GM12878 (cell line): Measurements from ENCODE around the gene MGAT4C. TPM values are rescaled to one million over a fixed set of nuclear protein-coding genes. Genes with fewer than 3 reads are reported as not detected.

Experiments
- ATAC-seq: fragments of 200-7000 bp; cut with Tn5 transposase; 3 replicates; pipeline ENCODE4 v1.9.1; 2020; ENCODE audit warnings: mild to moderate bottlenecking, moderate library complexity
- BruUV-seq: library from RNA; stranded (reverse); fragments of 400-500 nt; replicated peaks from 2 replicates; lab custom pipeline; 2021; lab: Mats Ljungman, UMichigan
- CTCF ChIA-PET: fragments of 300-600 bp; sonication (Branson Sonifier 250); formaldehyde crosslinking; extraction: SDS; loops from one replicate; lab custom pipeline; 2021; ENCODE audit warnings: inconsistent platforms; lab: Yijun Ruan, JAX
- POLR2A ChIA-PET: fragments of 350-600 bp; formaldehyde crosslinking; extraction: SDS; loops from one replicate; lab custom pipeline; 2021; ENCODE audit warnings: inconsistent platforms; lab: Charles Lee
- RAD21 ChIA-PET: fragments of 300-600 bp; sonication (Branson Sonifier 250); formaldehyde crosslinking; loops from one replicate; lab custom pipeline; 2023; ENCODE audit warnings: antibody characterized with exemption; ENCODE audit not compliant: unreplicated experiment; lab: Charles Lee
- SMC1A ChIA-PET: fragments of 300-600 bp; sonication (Branson Sonifier 250); formaldehyde crosslinking; loops from one replicate; lab custom pipeline; 2023; ENCODE audit not compliant: unreplicated experiment, uncharacterized antibody; lab: Charles Lee
- DNase-seq: peaks from one replicate; pipeline ENCODE4 v3.0.0-alpha.2; 2011; ENCODE audit warnings: low read depth, low spot score
- FAIRE-seq: peaks from 3 replicates; lab custom pipeline; 2011; peaks lifted over from hg19 to GRCh38; lab: Jason Lieb, UNC
- H2AFZ ChIP-seq: 2 replicates; pipeline ENCODE4 v1.6.0; 2011; ENCODE audit warnings: low read depth, low read length, control low read depth; ENCODE audit not compliant: control insufficient read depth
- H3K27ac ChIP-seq: 2 replicates; pipeline ENCODE4 v1.5.1; 2011; ENCODE audit warnings: control low read depth; ENCODE audit not compliant: control insufficient read depth, insufficient read depth
- H3K27me3 ChIP-seq, 2 experiments: replicated peaks in 1 of 2; 2 replicates each; pipeline versions ENCODE4 v1.6.0 to v1.6.1; 2011; ENCODE audit warnings: low read length in 1 of 2; ENCODE audit not compliant: control insufficient read depth in 2 of 2, insufficient read depth in 2 of 2
- H3K36me3 ChIP-seq, 2 experiments: 2 replicates each; pipeline ENCODE4 v1.5.1; 2011; ENCODE audit warnings: low read length in 1 of 2; ENCODE audit not compliant: control insufficient read depth in 2 of 2, insufficient read depth in 2 of 2
- H3K4me1 ChIP-seq: 2 replicates; pipeline ENCODE4 v1.6.1; 2011; ENCODE audit warnings: mild to moderate bottlenecking, low read length, moderate library complexity, mixed read lengths; ENCODE audit not compliant: control insufficient read depth, insufficient read depth
- H3K4me2 ChIP-seq: 2 replicates; pipeline ENCODE4 v1.6.0; 2011; ENCODE audit warnings: control low read depth; ENCODE audit not compliant: control insufficient read depth, insufficient read depth
- H3K4me3 ChIP-seq: fragments of 200-600 bp; sonication (generic); 2 replicates; pipeline ENCODE4 v1.5.1; 2016
- H3K79me2 ChIP-seq: 2 replicates; pipeline ENCODE4 v1.6.0; 2011; ENCODE audit warnings: low read length; ENCODE audit not compliant: control insufficient read depth, insufficient read depth
- H3K9ac ChIP-seq: 2 replicates; pipeline ENCODE4 v1.8.0; 2011; ENCODE audit warnings: low read length, control low read depth, mixed read lengths; ENCODE audit not compliant: control insufficient read depth, insufficient read depth
- H3K9me3 ChIP-seq: replicated peaks from 3 replicates; pipeline ENCODE4 v1.5.1; 2011; ENCODE audit warnings: mild to moderate bottlenecking, low read length; ENCODE audit not compliant: control insufficient read depth, insufficient read depth
- H4K20me1 ChIP-seq: 2 replicates; pipeline ENCODE4 v1.6.0; 2011; ENCODE audit not compliant: control insufficient read depth, insufficient read depth
- BRCA1 ChIP-seq: IDR thresholded peaks from 2 replicates; pipeline ENCODE4 v1.6.1; 2011; ENCODE audit warnings: low read depth, low read length, improper control_type of control experiment
- CHD4 ChIP-seq: fragments of 200-600 bp; sonication (generic); IDR thresholded peaks from 2 replicates; pipeline ENCODE4 v1.6.1; 2016; ENCODE audit warnings: mild to moderate bottlenecking
- EED ChIP-seq: sonication (generic); IDR thresholded peaks from 2 replicates; pipeline ENCODE4 v1.6.1; 2016; ENCODE audit warnings: antibody characterized with exemption, low read depth
- GABPA ChIP-seq: IDR thresholded peaks from 2 replicates; pipeline ENCODE4 v1.6.1; 2014; ENCODE audit warnings: antibody characterized with exemption, low read depth, mild to moderate bottlenecking, inconsistent platforms
- HDGF ChIP-seq: fragments of 450-650 bp; IDR thresholded peaks from 2 replicates; pipeline ENCODE4 v1.6.1; 2016; ENCODE audit warnings: antibody characterized with exemption
- NFIC ChIP-seq: IDR thresholded peaks from 2 replicates; pipeline ENCODE4 v1.6.1; 2012; ENCODE audit warnings: low read depth, mild to moderate bottlenecking, inconsistent platforms, low read length, moderate library complexity
- WGBS: methylation state at CpG from one replicate; pipeline ENCODE4 v1.1.6; 2016; ENCODE audit warnings: low lambda C conversion rate; ENCODE audit not compliant: insufficient replicate concordance, insufficient coverage; ENCODE audit errors: missing lambda C conversion rate; 5-methylcytosine and 5-hydroxymethylcytosine counted together
- in situ Hi-C: fragments of 300-500 bp; cut with MboI; formaldehyde crosslinking; loops from 9 replicates; pipeline ENCODE4 v1.14.3; 2018; ENCODE audit warnings: mixed read lengths
- intact Hi-C: fragments of 100-400 bp; cut with micrococcal nuclease; formaldehyde crosslinking; loops from one replicate; pipeline ENCODE4 v1.14.2; 2022; ENCODE audit not compliant: unreplicated experiment
- polyA plus RNA-seq, 11 experiments: library from polyadenylated mRNA; depleted of rRNA in 4 of 11; unstranded in 6 of 11; stranded (reverse) in 5 of 11; fragments of >200 nt; fragmentation: Nextera tagmentation in 4 of 11; fragmentation: Illumina TruSeq in 1 of 11; extraction: Ambion mirVana in 4 of 11; extraction: Trizol in 1 of 11; gene quantifications; 1 replicate in 1 of 11; 2 replicates in 10 of 11; pipeline versions ENCODE4 v1.2.1 to v1.2.3, GENCODE V29; 2011 to 2016; ENCODE audit warnings: inconsistent platforms in 2 of 11, missing spikeins in 2 of 11, low read depth in 1 of 11
- total RNA-seq, 4 experiments: library from RNA; depleted of rRNA in 3 of 4; stranded (reverse); fragments of >200 nt in 3 of 4; fragmentation: Illumina TruSeq in 1 of 4; extraction: Trizol in 1 of 4; gene quantifications; 2 replicates each; pipeline versions ENCODE4 v1.2.1 to v1.2.3, GENCODE V29; 2013 to 2021
- TF ChIP-seq, protein P1 (sequence below): fragments of 450-650 bp; formaldehyde crosslinking; IDR thresholded peaks from 2 replicates; pipeline ENCODE4 v1.5.0; 2022; ENCODE audit warnings: mild to moderate bottlenecking, missing genetic modification characterization

The MGAT4C gene
- total and polyA plus RNA-seq, 10 of the 15 experiments (the other 5 are each of a cell fraction or from before 2014, with no cell fraction given): not detected

DNA sequence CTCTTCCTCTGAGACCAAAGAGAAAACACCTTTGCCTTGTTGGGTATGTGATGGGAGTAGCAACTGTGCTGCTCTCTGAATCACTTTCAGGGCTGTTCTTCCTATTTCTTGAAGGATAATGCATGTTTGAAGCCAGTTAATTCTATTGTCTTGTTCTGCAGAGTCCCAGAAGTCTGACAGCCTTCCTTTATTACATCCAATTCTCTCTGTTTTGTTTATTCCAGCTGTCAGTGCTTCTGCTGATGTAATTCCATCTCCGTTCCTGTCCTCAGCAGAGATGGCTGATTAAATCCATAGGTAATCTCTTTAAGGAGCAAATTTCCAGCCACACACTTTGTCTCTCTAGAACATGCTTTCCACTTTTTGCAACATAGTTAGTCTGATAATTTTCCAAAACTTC lies 59.7 kb downstream of the MGAT4C start:
- H3K4me3 ChIP-seq: no peak overlapping the region
- WGBS: 0% methylated on average over 1 of the region's 1 CpG
- POLR2A ChIA-PET: no interaction called here
- ATAC-seq (no peak), DNase-seq (no peak), FAIRE-seq (peak; percentile 38)
- no peaks in the 10 kb centered on the region for H3K79me2 ChIP-seq
- TF ChIP-seq EED (no peak), BRCA1 (no peak), CHD4 (no peak), GABPA (no peak), NFIC (no peak), HDGF (no peak)
- TF ChIP-seq, protein P1, sequence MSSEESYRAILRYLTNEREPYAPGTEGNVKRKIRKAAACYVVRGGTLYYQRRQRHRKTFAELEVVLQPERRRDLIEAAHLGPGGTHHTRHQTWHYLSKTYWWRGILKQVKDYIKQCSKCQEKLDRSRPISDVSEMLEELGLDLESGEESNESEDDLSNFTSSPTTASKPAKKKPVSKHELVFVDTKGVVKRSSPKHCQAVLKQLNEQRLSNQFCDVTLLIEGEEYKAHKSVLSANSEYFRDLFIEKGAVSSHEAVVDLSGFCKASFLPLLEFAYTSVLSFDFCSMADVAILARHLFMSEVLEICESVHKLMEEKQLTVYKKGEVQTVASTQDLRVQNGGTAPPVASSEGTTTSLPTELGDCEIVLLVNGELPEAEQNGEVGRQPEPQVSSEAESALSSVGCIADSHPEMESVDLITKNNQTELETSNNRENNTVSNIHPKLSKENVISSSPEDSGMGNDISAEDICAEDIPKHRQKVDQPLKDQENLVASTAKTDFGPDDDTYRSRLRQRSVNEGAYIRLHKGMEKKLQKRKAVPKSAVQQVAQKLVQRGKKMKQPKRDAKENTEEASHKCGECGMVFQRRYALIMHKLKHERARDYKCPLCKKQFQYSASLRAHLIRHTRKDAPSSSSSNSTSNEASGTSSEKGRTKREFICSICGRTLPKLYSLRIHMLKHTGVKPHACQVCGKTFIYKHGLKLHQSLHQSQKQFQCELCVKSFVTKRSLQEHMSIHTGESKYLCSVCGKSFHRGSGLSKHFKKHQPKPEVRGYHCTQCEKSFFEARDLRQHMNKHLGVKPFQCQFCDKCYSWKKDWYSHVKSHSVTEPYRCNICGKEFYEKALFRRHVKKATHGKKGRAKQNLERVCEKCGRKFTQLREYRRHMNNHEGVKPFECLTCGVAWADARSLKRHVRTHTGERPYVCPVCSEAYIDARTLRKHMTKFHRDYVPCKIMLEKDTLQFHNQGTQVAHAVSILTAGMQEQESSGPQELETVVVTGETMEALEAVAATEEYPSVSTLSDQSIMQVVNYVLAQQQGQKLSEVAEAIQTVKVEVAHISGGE (CRISPR knock-in tag): no peak
- CTCF ChIA-PET: no interaction called here
- no peaks in the 10 kb centered on the region for H3K4me1 ChIP-seq
- no peaks in the 10 kb centered on the region for H4K20me1 ChIP-seq
- in situ Hi-C loops: no loop called here
- intact Hi-C loops: no loop called here
- no peak overlapping the region for H3K9ac ChIP-seq
- H3K36me3 ChIP-seq: no peaks in the 10 kb centered on the region
- RAD21 ChIA-PET: no interaction called here
- H3K4me2 ChIP-seq: no peak overlapping the region
- no peak overlapping the region for H2AFZ ChIP-seq
- SMC1A ChIA-PET: no interaction called here
- H3K27me3 ChIP-seq: no peaks in the 10 kb centered on the region
- no TSS peak for BruUV-seq
- H3K27ac ChIP-seq: no peak overlapping the region
- H3K9me3 ChIP-seq: no peaks in the 10 kb centered on the region
